Keratinocyte (primary cell): ENCODE data around the gene SLC25A43. TPM values are rescaled to one million over a fixed set of nuclear protein-coding genes. Genes with fewer than 3 reads are reported as not detected.

Experiments used
- DNase-seq: peaks from one replicate; pipeline ENCODE4 v3.0.0-alpha.2; 2011; ENCODE audit warnings: low read depth, missing footprints, low spot score
- FAIRE-seq: peaks from 2 replicates; lab custom pipeline; 2011; peaks lifted over from hg19 to GRCh38; lab: Jason Lieb, UNC
- H2AFZ ChIP-seq: 2 replicates; pipeline ENCODE4 v1.6.0; 2012; ENCODE audit warnings: low read length, control low read depth, inconsistent platforms; ENCODE audit not compliant: control insufficient read depth
- H3K27ac ChIP-seq: 2 replicates; pipeline ENCODE4 v1.5.1; 2011; ENCODE audit warnings: low read length; ENCODE audit not compliant: control insufficient read depth, insufficient read depth
- H3K27me3 ChIP-seq: 3 replicates; pipeline ENCODE4 v1.6.0; 2011; ENCODE audit warnings: low read length; ENCODE audit not compliant: control insufficient read depth, insufficient read depth; ENCODE audit errors: extremely low read depth
- H3K36me3 ChIP-seq, 2 experiments: 2 replicates in 1 of 2; 3 replicates in 1 of 2; pipeline ENCODE4 v1.5.1; 2011; ENCODE audit warnings: low read length in 2 of 2, mild to moderate bottlenecking in 1 of 2; ENCODE audit not compliant: control insufficient read depth in 2 of 2, insufficient read depth in 2 of 2; ENCODE audit errors: extremely low read depth in 1 of 2
- H3K4me1 ChIP-seq: 3 replicates; pipeline ENCODE4 v1.5.1; 2011; ENCODE audit warnings: low read length; ENCODE audit not compliant: control insufficient read depth, insufficient read depth; ENCODE audit errors: extremely low read depth
- H3K4me2 ChIP-seq: 3 replicates; pipeline ENCODE4 v1.6.0; 2011; ENCODE audit warnings: low read depth, low read length; ENCODE audit not compliant: control insufficient read depth, insufficient read depth; ENCODE audit errors: extremely low read depth
- H3K4me3 ChIP-seq, 3 experiments: fragments of 200-600 bp in 1 of 3; sonication (generic) in 1 of 3; 2 replicates in 2 of 3; 3 replicates in 1 of 3; pipeline ENCODE4 v1.5.1; 2011 to 2016; ENCODE audit warnings: low read length in 3 of 3, mild to moderate bottlenecking in 3 of 3, control low read depth in 2 of 3, inconsistent platforms in 1 of 3, low read depth in 1 of 3, mixed read lengths in 1 of 3, mixed run types in 1 of 3, moderate library complexity in 1 of 3; ENCODE audit not compliant: control insufficient read depth in 2 of 3, insufficient read depth in 2 of 3; ENCODE audit errors: extremely low read depth in 1 of 3
- H3K79me2 ChIP-seq: 2 replicates; pipeline ENCODE4 v1.6.0; 2012; ENCODE audit warnings: low read length; ENCODE audit not compliant: control insufficient read depth, insufficient read depth
- H3K9ac ChIP-seq: 3 replicates; pipeline ENCODE4 v1.6.0; 2011; ENCODE audit warnings: low read length; ENCODE audit not compliant: control insufficient read depth, insufficient read depth; ENCODE audit errors: extremely low read depth
- H3K9me1 ChIP-seq: 3 replicates; pipeline ENCODE4 v1.6.0; 2011; ENCODE audit warnings: low read length; ENCODE audit not compliant: control insufficient read depth, insufficient read depth; ENCODE audit errors: extremely low read depth
- H3K9me3 ChIP-seq: 2 replicates; pipeline ENCODE4 v1.5.1; 2012; ENCODE audit warnings: low read depth, low read length; ENCODE audit not compliant: control insufficient read depth
- H4K20me1 ChIP-seq: 3 replicates; pipeline ENCODE4 v1.6.0; 2011; ENCODE audit warnings: low read length; ENCODE audit not compliant: control insufficient read depth, insufficient read depth; ENCODE audit errors: extremely low read depth
- CTCF ChIP-seq, 3 experiments: IDR thresholded peaks in 1 of 3; conservative IDR thresholded peaks in 1 of 3; optimal IDR thresholded peaks in 1 of 3; 2 replicates in 2 of 3; 3 replicates in 1 of 3; pipeline versions ENCODE3 to v1.5.1; 2011; ENCODE audit warnings: low read length in 3 of 3, mild to moderate bottlenecking in 3 of 3, moderate library complexity in 2 of 3, control low read depth in 1 of 3, inconsistent platforms in 1 of 3; ENCODE audit not compliant: insufficient read depth in 2 of 3; ENCODE audit errors: extremely low read depth in 1 of 3
- EZH2 ChIP-seq: IDR thresholded peaks from one replicate; pipeline ENCODE4 v1.6.1; 2012; ENCODE audit warnings: inconsistent platforms, mild to moderate bottlenecking, low read length, moderate library complexity
- dilution Hi-C: fragments of 300-500 bp; cut with MboI; formaldehyde crosslinking; loops from one replicate; pipeline ENCODE4 v1.7.0; 2020; ENCODE audit warnings: low sequenced_read_pairs; ENCODE audit not compliant: extremely low pct_ligation_motif_present
- polyA plus RNA-seq, 5 experiments: library from polyadenylated mRNA; depleted of rRNA in 3 of 5; stranded (reverse) in 3 of 5; stranded (forward) in 1 of 5; unstranded in 1 of 5; fragments of >200 nt; gene quantifications; 1 replicate in 1 of 5; 2 replicates in 3 of 5; 3 replicates in 1 of 5; pipeline versions ENCODE4 v1.2.1 to v1.2.3, GENCODE V29; 2011 to 2012; ENCODE audit warnings: missing spikeins in 2 of 5, low read depth in 1 of 5, low replicate concordance in 1 of 5

Gene SLC25A43
- polyA plus RNA-seq, 1 donor (not counting 4 experiments of a cell fraction or from before 2014, with no cell fraction given): 23.0 TPM

GRCh38 chrX:119495734-119496726 lies 96.9 kb downstream of the SLC25A43 start:
- DNase-seq (no peak), FAIRE-seq (no peak)
- no peak overlapping the region for H3K9ac ChIP-seq
- TF ChIP-seq EZH2: no peak
- no peak for TF ChIP-seq CTCF (optimal IDR thresholded peaks at IDR 0.05 in 1 of 3, IDR thresholded peaks at IDR 0.05 in 1 of 3, conservative IDR thresholded peaks at IDR 0.05 in 1 of 3; ENCODE audit: extremely low read depth in 1 of 3, insufficient read depth in 2 of 3, low read length in 3 of 3)
- dilution Hi-C loops: no loop called here
- no peaks in the 10 kb centered on the region for H3K27me3 ChIP-seq
- H3K4me2 ChIP-seq: no peak overlapping the region
- no peaks in the 10 kb centered on the region for H3K79me2 ChIP-seq
- no peaks in the 10 kb centered on the region for H3K9me1 ChIP-seq
- H3K36me3 ChIP-seq: no peaks in the 10 kb centered on the region
- H3K27ac ChIP-seq: no peak overlapping the region
- no peaks in the 10 kb centered on the region for H3K9me3 ChIP-seq
- peak overlapping the region; percentile 23 for H2AFZ ChIP-seq
- H4K20me1 ChIP-seq: no peaks in the 10 kb centered on the region
- H3K4me3 ChIP-seq: no peak overlapping the region
- H3K4me1 ChIP-seq: peaks cover 26% of the 10 kb centered on the region

- H3K36me3 ChIP-seq: no peaks in the 10 kb centered on the region
- H3K27ac ChIP-seq: no peak overlapping the region
- no peak overlapping the region for H3K4me3 ChIP-seq
- no peak overlapping the region for H3K9ac ChIP-seq
- TF ChIP-seq CTCF (optimal IDR thresholded peaks at IDR 0.05 in 1 of 3, IDR thresholded peaks at IDR 0.05 in 1 of 3, conservative IDR thresholded peaks at IDR 0.05 in 1 of 3; ENCODE audit: extremely low read depth in 1 of 3, insufficient read depth in 2 of 3, low read length in 3 of 3): no peak
- no peak for TF ChIP-seq EZH2
- FAIRE-seq (no peak), DNase-seq (no peak)
- H3K9me1 ChIP-seq: no peaks in the 10 kb centered on the region
- H3K79me2 ChIP-seq: no peaks in the 10 kb centered on the region
- dilution Hi-C loops: no loop called here
- H2AFZ ChIP-seq: no peak overlapping the region
- no peaks in the 10 kb centered on the region for H4K20me1 ChIP-seq
- peaks cover 36% of the 10 kb centered on the region for H3K4me1 ChIP-seq
- H3K4me2 ChIP-seq: no peak overlapping the region
- H3K27me3 ChIP-seq: no peaks in the 10 kb centered on the region
- no peaks in the 10 kb centered on the region for H3K9me3 ChIP-seq
Measured at GRCh38 chrX:119497185-119497584, 98.0 kb downstream of the SLC25A43 start.
